ENCODE data around the gene INO80D.
A peak's percentile ranks its signal among the peaks of the same experiment; 100 is the strongest.

The INO80D gene

GRCh38 chr2:205976120-205976814, 109.7 kb downstream of the INO80D start:
- no peak for DNase-seq

DNA sequence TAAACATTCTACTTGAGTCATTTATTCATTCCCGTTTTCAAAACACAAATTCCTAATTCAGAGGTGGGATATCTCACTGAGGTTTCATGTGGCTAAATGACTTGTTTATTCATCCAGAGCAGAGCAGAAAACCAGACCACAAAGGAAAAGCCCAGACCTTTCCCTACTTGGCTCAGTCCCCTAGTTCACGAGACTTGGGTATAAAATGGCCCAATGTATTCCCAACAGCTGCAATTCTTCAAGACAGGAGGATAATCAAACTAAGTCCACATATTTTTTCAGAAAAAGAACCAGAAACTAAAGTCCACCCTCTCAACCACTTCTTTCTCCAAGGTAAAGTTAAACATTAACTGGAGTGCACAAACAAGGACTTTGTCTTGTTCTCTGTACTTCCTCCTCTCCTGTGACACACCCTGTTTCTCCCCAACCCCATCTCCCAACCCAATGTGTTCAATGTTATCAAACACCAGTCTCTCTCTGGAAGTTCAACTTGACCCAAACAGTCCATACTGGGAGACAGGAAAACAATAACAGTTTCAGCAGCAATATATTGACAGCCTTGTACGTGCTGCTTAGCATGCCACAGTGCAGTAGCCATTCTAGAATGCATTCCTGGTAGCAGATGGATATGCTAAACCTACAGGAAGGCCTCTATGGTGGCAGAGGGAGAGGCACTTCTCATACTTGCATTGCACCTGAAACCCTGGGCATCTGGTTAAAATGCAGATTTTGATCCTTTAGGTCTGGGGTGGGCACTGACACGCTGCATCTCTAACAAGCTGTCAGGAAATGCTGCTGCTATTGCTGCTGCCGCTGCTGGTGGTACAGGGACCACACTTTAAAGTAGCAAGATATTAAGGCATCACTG, 110.7 kb downstream of the INO80D start:
- DNase-seq: no peak

DNA sequence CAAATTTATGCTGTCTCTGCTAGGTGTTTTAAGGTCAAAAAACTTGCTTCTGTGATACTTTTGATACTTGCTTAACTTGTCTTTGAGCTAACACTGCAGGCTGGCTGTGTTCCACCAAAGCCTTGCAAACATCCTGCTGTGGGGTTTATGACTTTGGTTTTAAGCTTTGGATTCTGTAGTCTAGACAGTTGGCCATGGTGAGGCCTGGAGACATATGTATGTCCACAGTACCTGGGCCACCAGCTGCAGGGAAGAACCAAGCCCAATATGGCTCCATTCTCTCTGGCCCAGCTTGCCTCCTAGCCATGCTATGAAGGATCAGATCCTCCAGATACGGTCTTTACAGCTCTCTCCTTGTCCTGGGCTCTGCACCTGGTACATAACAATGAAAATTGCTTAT, 113.9 kb downstream of the INO80D start:
- DNase-seq: no peak

DNA sequence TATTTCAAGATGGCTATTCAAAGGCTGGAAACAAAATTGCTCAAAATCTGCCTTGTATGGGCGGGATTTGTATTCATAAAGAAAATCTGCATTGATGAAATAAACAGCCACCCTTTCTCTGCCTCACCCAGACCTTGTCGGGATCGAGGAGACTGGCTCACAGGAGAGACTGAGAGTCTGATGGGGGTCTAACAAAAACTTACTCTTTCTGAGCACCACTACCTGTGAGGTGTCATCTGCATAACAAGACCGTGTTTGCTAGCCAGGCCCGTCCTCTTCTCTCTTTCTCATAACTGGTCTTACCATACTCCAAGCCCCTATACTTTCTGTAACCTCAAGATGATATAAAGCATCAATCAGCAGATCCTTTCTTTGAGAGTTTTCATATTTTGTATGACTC, 115.6 kb downstream of the INO80D start:
- no peak for DNase-seq

DNA sequence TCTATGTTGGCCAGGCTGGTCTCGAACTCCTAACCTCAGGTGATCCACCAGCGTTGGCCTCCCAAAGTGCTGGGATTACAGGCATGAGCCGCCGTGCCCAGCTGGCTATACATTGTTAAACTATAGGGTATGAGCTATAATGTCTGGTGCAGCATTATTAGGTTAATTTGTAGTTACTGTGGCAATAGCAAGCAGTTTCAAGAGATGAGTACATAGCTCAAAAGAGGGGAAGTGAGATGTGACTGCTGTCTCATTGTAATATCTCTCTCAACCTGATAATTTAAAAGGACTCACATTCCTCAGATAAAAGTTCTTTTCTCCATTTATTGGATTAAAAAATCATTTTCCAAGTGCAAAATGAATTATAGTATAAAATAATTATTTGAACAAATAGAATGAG, 116.4 kb downstream of the INO80D start:
- no peak for DNase-seq

DNA sequence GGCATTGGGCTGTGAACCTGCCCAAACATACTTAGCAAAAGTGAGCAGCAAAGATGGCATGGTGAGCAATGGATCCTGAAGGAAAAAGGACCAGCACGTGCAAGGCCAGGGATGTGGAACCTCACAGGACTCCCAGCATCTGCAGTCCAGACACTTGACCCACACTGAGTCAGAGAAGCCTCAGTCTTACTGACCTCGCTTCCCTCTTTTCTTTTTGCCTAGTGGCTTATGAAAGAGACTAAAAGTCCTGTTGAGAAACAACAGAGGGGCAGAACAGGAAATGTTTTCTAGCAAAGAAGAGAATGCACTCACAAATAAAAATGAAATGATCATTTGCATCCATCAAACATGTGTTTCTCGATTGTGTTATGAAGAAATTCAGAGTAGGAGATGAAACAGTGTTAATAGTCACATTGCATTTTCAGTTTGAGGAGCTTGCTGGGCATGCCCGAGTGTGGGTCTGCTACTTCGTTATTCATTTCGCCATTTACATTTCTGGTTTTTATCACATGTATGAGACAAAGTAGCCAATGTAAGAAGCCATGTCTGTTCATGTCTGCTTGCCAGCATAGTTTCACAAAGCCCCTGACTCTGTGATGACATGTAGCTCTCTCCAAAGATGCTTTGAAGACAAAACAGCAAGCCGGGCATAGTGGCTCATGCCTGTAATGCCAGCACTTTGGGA, 118.4 kb downstream of the INO80D start:
- DNase-seq: no peak

DNA sequence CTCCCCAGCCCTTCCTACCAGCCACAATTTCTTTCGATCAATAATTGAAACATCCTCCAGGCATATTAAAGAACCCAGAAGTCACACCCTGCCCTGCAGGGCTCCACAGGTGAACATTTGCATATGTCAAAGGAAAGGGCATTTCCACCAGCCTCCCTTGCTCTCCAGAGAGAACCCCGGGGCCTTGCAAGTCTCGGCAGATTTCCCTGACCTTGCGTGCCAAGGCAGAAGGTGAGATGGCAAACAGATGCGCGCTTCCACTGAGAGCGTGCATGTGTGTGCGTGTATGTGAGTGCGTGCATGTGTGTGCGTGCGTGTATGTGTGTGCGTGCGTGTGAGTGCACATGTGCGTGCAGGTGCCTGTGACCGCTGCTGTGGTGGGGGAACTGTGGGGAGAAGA, 120.3 kb downstream of the INO80D start:
- no peak for DNase-seq

- no peak for DNase-seq
Measured at GRCh38 chr2:205964111-205964761, 121.7 kb downstream of the INO80D start.

GRCh38 chr2:205959521-205959920, 126.5 kb downstream of the INO80D start:
- no peak for DNase-seq

- no peak for DNase-seq
Measured at GRCh38 chr2:205957452-205958154, 128.4 kb downstream of the INO80D start.

GRCh38 chr2:205954707-205955106, 131.3 kb downstream of the INO80D start:
- no peak for DNase-seq

GRCh38 chr2:205952282-205952681, 133.7 kb downstream of the INO80D start:
- no peak for DNase-seq

DNA sequence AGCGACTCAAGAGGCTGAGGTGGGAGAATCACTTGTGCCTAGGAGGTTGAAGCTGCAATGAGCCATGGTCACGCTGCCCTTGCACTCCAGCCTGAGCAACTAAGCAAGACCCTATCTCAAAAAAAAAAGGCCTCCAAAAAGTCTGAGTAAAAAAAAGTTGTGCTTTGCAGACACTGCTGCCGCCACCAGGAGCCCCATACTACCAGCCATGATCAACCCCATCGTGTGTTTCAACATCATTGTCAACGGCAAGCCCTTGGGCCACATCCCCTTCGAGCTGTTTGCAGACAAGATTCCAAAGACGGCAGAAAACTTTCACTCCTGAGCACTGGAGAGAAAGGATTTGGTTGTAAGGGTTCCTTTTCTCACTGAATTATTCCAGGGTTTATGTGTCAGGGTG, 137.1 kb downstream of the INO80D start:
- DNase-seq: no peak

GRCh38 chr2:205948496-205948837, 137.5 kb downstream of the INO80D start:
- no peak for DNase-seq

- DNase-seq: peak; percentile 50
Measured at GRCh38 chr2:205947621-205948495, 138.1 kb downstream of the INO80D start.

GRCh38 chr2:205946226-205946625, 139.7 kb downstream of the INO80D start:
- DNase-seq: no peak
